Measurements from ENCODE around the gene ATRAID. TPM values are rescaled to one million over a fixed set of nuclear protein-coding genes. Genes with fewer than 3 reads are reported as not detected.

ATRAID gene
- total and polyA plus RNA-seq, 2 experiments from 2014 or later = 129 to 154 TPM

DNA sequence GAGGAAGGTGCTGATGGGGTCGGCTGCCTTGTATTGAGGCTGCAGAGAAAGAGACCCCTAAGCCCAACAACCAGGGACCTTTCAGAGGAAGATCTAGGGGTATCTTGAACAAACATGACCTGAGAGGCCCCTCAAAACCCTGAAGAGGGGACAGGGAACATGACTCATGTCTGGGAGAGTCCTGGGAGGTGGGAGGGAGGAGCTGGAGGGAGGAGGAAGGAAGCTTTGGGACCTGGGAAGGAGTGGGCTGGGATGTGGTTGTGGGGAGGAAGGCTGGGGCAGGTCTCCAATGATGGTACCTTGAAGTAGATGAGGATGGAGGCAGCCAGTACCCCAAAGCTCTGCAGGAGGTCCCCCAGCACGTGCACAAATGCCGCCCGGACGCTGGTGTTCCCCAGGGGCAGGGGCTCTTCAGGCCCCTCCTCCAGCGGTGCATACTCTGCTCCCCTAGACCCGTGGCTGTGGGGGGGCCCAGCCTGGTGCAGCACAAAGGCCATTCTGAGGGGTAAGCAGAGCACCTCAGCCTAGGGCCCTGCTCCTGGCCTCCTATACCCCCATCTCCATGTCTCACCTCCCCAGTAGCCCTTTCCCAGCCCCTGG is 45.1 kb downstream of the ATRAID start (continued):
- TF ChIP-seq, protein P1, sequence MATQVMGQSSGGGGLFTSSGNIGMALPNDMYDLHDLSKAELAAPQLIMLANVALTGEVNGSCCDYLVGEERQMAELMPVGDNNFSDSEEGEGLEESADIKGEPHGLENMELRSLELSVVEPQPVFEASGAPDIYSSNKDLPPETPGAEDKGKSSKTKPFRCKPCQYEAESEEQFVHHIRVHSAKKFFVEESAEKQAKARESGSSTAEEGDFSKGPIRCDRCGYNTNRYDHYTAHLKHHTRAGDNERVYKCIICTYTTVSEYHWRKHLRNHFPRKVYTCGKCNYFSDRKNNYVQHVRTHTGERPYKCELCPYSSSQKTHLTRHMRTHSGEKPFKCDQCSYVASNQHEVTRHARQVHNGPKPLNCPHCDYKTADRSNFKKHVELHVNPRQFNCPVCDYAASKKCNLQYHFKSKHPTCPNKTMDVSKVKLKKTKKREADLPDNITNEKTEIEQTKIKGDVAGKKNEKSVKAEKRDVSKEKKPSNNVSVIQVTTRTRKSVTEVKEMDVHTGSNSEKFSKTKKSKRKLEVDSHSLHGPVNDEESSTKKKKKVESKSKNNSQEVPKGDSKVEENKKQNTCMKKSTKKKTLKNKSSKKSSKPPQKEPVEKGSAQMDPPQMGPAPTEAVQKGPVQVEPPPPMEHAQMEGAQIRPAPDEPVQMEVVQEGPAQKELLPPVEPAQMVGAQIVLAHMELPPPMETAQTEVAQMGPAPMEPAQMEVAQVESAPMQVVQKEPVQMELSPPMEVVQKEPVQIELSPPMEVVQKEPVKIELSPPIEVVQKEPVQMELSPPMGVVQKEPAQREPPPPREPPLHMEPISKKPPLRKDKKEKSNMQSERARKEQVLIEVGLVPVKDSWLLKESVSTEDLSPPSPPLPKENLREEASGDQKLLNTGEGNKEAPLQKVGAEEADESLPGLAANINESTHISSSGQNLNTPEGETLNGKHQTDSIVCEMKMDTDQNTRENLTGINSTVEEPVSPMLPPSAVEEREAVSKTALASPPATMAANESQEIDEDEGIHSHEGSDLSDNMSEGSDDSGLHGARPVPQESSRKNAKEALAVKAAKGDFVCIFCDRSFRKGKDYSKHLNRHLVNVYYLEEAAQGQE (IDR thresholded peaks at IDR 0.05; ENCODE audit: unreplicated experiment) = no peak
- TF ChIP-seq STAT1 (IDR thresholded peaks at IDR 0.05; ENCODE audit: unreplicated experiment) = no peak
- TF ChIP-seq CREB1 (CRISPR knock-in tag; IDR thresholded peaks at IDR 0.05; ENCODE audit: low read depth) = no peak
- TF ChIP-seq EZH2 (IDR thresholded peaks at IDR 0.05; ENCODE audit: low read depth, unreplicated experiment) = no peak
- TF ChIP-seq, protein P2, sequence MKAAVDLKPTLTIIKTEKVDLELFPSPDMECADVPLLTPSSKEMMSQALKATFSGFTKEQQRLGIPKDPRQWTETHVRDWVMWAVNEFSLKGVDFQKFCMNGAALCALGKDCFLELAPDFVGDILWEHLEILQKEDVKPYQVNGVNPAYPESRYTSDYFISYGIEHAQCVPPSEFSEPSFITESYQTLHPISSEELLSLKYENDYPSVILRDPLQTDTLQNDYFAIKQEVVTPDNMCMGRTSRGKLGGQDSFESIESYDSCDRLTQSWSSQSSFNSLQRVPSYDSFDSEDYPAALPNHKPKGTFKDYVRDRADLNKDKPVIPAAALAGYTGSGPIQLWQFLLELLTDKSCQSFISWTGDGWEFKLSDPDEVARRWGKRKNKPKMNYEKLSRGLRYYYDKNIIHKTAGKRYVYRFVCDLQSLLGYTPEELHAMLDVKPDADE (IDR thresholded peaks at IDR 0.05) = no peak

DNA sequence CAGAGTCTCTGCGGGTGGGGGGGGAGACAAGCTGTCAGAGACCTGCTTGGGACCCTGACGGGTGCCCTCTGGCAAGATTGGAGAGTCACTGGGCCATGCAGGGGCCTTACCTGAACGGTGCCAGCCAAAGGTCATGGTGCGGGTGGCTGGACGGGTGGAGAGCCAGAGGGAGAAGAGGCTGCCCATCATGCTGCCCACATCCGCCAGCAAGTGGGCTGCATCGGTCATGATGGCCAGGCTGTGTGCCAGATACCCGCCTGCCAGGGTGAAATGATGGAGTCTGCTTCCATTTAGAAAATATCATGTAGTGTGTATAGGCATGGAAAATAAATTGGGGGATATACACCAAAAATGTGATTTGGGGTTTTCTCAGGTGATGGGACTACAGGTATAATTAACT is 46.2 kb downstream of the ATRAID start:
- Histone ChIP-seq H3F3A (replicated peaks; ENCODE audit: low read depth) (no peaks in the 10 kb centered on the region), H3K36me3 (ENCODE audit: insufficient read depth) (no peaks in the 10 kb centered on the region), H3K27me3 (ENCODE audit: insufficient read depth) (peaks cover 34% of the 10 kb centered on the region), H3K4me1 (ENCODE audit: insufficient read depth) (peaks cover 7% of the 10 kb centered on the region), H4K20me1 (replicated peaks; ENCODE audit: insufficient read depth) (no peaks in the 10 kb centered on the region; the same call in 1 of the 2 replicates), H3K9me2 (ENCODE audit: insufficient read depth) (no peaks in the 10 kb centered on the region), H3K4me3 (no peak overlapping the region), H3K79me2 (replicated peaks; ENCODE audit: insufficient read depth) (no peaks in the 10 kb centered on the region), H2AFZ (no peak overlapping the region), H3K4me2 (no peak overlapping the region), H3K27ac (ENCODE audit: low read depth) (no peak overlapping the region)
- Mint-ChIP-seq H3K4me3 (no peak overlapping the region), H3K27me3 (ENCODE audit: insufficient read depth, low read depth, poor library complexity) (peaks cover 28% of the 10 kb centered on the region), H3K9me3 (no peaks in the 10 kb centered on the region), H3K36me3 (ENCODE audit: low read depth) (no peaks in the 10 kb centered on the region; the same call in 2 of the 3 replicates), H3K4me1 (peaks cover 12% of the 10 kb centered on the region), H3K27ac (no peak overlapping the region)
- no peak for ATAC-seq
- no peak for DNase-seq (ENCODE audit: low spot score)
- TF ChIP-seq CREB1 (CRISPR knock-in tag; IDR thresholded peaks at IDR 0.05; ENCODE audit: low read depth) (no peak), JUNB (IDR thresholded peaks at IDR 0.05; ENCODE audit: unreplicated experiment) (no peak), EZH2phosphoT487 (IDR thresholded peaks at IDR 0.05; ENCODE audit: unreplicated experiment) (no peak), STAT1 (IDR thresholded peaks at IDR 0.05; ENCODE audit: unreplicated experiment) (no peak), POLR2AphosphoS5 (IDR thresholded peaks at IDR 0.05; ENCODE audit: low read depth) (no peak)
- TF ChIP-seq, protein P3, sequence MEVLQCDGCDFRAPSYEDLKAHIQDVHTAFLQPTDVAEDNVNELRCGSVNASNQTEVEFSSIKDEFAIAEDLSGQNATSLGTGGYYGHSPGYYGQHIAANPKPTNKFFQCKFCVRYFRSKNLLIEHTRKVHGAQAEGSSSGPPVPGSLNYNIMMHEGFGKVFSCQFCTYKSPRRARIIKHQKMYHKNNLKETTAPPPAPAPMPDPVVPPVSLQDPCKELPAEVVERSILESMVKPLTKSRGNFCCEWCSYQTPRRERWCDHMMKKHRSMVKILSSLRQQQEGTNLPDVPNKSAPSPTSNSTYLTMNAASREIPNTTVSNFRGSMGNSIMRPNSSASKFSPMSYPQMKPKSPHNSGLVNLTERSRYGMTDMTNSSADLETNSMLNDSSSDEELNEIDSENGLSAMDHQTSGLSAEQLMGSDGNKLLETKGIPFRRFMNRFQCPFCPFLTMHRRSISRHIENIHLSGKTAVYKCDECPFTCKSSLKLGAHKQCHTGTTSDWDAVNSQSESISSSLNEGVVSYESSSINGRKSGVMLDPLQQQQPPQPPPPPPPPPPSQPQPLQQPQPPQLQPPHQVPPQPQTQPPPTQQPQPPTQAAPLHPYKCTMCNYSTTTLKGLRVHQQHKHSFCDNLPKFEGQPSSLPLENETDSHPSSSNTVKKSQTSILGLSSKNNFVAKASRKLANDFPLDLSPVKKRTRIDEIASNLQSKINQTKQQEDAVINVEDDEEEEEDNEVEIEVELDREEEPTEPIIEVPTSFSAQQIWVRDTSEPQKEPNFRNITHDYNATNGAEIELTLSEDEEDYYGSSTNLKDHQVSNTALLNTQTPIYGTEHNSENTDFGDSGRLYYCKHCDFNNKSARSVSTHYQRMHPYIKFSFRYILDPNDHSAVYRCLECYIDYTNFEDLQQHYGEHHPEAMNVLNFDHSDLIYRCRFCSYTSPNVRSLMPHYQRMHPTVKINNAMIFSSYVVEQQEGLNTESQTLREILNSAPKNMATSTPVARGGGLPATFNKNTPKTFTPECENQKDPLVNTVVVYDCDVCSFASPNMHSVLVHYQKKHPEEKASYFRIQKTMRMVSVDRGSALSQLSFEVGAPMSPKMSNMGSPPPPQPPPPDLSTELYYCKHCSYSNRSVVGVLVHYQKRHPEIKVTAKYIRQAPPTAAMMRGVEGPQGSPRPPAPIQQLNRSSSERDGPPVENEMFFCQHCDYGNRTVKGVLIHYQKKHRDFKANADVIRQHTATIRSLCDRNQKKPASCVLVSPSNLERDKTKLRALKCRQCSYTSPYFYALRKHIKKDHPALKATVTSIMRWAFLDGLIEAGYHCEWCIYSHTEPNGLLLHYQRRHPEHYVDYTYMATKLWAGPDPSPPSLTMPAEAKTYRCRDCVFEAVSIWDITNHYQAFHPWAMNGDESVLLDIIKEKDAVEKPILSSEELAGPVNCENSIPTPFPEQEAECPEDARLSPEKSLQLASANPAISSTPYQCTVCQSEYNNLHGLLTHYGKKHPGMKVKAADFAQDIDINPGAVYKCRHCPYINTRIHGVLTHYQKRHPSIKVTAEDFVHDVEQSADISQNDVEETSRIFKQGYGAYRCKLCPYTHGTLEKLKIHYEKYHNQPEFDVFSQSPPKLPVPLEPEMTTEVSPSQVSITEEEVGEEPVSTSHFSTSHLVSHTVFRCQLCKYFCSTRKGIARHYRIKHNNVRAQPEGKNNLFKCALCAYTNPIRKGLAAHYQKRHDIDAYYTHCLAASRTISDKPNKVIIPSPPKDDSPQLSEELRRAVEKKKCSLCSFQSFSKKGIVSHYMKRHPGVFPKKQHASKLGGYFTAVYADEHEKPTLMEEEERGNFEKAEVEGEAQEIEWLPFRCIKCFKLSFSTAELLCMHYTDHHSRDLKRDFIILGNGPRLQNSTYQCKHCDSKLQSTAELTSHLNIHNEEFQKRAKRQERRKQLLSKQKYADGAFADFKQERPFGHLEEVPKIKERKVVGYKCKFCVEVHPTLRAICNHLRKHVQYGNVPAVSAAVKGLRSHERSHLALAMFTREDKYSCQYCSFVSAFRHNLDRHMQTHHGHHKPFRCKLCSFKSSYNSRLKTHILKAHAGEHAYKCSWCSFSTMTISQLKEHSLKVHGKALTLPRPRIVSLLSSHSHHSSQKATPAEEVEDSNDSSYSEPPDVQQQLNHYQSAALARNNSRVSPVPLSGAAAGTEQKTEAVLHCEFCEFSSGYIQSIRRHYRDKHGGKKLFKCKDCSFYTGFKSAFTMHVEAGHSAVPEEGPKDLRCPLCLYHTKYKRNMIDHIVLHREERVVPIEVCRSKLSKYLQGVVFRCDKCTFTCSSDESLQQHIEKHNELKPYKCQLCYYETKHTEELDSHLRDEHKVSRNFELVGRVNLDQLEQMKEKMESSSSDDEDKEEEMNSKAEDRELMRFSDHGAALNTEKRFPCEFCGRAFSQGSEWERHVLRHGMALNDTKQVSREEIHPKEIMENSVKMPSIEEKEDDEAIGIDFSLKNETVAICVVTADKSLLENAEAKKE (CRISPR knock-in tag; IDR thresholded peaks at IDR 0.05) = no peak
- TF ChIP-seq, protein P1 (IDR thresholded peaks at IDR 0.05; ENCODE audit: unreplicated experiment) = no peak

All from GM23338 (cell line).